ENCODE results near the gene MKS1.

MKS1 gene

DNA sequence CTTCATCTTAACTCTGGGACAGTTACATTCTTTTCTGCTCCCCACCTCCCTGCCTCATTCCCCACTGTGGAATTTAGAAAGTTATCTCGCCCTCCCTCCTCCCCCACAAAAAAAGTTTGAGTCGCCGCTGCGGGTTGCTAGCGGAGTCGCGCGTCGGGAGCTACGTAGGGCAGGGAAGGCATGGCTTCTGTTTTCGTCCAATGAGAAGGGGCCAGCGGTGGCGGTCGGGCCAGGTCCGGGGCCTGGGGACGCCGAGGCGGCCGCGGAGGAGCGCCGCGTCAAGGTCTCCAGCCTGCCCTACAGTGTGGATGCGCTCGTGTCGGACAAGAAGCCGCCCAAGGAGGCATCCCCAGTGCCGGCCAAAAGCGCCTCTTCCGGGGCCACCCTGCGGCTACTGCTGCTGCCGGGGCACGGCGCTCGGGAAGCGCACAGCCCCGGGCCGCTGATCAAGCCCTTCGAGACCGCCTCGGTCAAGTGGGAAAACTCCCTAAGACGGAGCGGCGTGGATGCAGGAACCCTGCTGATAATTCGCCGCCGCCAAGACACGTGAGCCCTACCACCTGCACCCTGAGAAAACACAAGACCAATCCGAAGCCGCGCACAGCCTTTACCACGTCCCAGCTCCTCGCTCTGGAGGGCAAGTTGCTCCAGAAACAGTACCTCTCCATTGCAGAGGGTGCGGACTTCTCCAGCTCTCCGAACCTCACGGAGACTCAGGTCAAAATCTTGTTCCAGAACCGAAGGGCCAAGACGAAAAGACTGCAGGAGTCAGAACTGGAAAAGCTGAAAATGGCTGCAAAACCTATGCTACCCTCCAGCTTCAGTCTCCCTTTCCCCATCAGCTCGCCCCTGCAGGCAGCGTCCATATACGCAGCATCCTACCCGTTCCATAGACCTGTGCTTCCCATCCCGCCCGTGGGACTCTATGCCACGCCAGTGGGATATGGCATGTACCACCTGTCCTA lies 61.9 kb downstream of the MKS1 start:
- peak; percentile 36 for DNase-seq

All from DMS79 treated with DMSO at 0.1 percent for 48 hours (cell line).